Medulla oblongata (tissue), 1 donor: ENCODE results near the gene TMEM17.
A peak's percentile ranks its signal among the peaks of the same experiment; 100 is the strongest.

ENCODE experiments used
- DNase-seq: peaks from one replicate; pipeline ENCODE4 v3.0.0-alpha.2; 2015; ENCODE audit errors: extremely low spot score

The TMEM17 gene

GRCh38 chr2:62456721-62457539, 49.1 kb downstream of the TMEM17 start:
- DNase-seq = peak; percentile 70

DNA sequence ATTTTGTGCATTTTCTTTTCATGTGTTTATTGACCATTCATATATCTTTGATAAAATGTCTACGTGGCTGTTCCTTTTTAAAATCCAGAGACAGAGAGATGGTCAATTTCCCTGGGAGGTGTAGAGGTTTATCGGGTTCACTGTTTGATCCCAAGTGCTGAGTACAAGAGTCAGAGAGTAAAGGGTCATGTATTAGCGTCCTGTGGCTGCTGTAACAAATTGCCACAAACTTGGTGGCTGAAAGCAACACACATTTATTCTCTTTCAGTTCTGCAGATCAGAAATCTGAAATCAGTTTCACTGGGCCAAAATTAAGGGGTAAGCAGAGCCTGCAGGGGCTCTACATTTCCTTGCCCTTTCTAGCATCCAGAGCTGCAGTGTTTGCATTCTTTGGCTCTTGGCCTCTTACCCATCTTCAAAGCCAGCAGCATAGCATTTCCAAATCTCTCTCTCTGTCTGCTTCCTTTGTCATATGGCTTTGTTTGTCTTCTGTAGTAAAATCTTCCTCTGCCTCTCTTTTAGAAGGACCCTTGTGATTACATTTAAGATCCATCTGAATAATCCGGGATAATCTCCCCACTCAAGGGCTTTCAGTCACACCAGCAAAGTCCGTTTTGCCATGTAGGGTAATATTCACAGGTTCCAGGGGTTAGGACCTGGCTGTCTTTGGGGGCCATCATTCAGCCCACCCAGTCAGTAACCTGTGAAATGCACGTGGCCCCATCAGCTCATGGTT, 49.9 kb downstream of the TMEM17 start:
- no peak for DNase-seq

DNA sequence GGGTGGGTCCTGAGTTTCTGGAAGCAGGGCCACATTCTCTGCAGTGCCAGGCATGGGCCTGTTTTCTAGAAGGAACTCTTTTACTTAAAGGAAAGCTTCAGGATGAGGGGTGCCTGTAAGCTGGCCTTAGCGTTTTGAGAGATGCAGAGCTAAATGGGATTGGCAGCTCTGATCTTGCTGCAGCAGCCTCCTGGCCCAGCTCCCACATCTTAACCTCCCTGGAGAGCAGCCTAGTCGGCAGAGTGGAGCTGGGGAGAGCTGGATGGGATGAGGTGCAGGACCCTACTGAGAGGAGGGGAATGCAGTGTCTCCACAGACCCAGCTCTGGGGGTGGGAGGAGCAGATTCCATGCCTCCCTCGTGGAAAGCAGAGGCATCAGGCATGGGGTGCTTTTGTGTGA, 52.0 kb downstream of the TMEM17 start:
- DNase-seq = no peak

DNA sequence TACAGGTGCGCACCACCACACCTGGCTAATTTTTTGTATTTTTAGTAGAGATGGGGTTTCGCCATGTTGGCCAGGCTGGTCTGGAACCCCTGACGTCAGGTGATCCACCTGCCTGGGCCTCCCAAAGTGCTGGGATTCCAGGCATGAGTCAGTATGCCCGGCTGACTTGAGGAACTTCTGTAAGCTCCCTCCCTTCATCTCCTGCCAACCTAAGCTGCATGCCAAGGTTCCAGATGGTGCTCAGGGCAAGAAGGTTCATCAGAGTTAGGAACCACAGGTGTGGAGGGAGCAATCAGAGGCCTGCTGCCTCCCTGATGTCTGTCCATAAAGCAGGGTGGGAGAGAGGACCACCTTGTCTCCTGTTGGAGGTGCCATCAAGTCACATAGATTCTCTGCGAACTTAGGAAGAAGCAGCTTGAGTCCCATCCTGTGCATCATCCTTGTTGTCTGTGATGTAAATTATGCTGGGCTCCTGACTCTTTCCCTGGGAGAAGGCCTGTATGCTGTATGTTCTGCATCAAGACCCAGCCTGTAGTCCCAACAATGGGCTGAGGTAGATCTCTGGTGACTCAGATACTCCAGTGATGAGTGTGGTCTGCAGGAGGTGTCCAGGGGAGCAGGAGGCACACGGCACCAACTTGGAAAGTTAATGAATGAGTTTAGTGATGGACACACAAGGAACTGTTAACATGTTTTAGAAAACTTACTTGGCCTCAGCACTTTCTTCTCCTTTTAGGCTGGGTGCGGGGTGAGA, 53.1 kb downstream of the TMEM17 start:
- DNase-seq = no peak

DNA sequence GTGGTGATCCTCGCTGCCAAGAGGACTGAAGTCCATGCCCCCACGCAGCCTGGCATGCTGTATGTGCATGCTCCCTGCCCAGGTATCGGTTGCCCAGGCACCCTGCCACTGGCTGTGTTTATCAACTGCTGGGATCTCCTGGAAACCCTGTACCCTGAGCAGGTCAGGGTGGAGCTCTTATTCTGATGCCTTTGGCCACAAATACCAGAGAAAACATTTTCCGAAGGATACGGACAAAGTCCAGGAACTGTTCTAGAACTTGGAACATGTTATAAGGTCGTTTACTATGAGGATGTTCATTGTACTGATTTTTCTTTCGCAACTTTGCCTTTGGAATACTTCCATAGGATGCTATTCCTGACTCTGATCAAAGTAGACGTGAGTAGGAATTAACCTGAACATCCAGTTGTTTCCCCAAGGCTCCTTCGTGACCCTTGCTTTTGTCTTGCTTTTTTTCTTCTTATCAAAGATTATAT, 55.2 kb downstream of the TMEM17 start:
- DNase-seq = no peak
